HepG2 (cell line): ENCODE data around the gene POLR3H. TPM values are rescaled to one million over a fixed set of nuclear protein-coding genes. Genes with fewer than 3 reads are reported as not detected.
A peak's percentile ranks its signal among the peaks of the same experiment; 100 is the strongest.

Source experiments
- RBAK ChIP-seq: sonication (generic); formaldehyde crosslinking; IDR thresholded peaks from 2 replicates; pipeline ENCODE4 v1.5.1; 2020; ENCODE audit warnings: mild to moderate bottlenecking, missing genetic modification reagents
- RBFOX2 ChIP-seq: fragments of 200-400 bp; formaldehyde crosslinking; IDR thresholded peaks from 2 replicates; pipeline ENCODE4 v1.6.1; 2017; ENCODE audit warnings: low read depth, mild to moderate bottlenecking, low read length
- RCOR2 ChIP-seq: IDR thresholded peaks from 2 replicates; pipeline ENCODE4 v1.6.1; 2016; ENCODE audit warnings: missing biosample characterization, missing genetic modification reagents
- REPIN1 ChIP-seq: sonication (generic); formaldehyde crosslinking; IDR thresholded peaks from 2 replicates; pipeline ENCODE4 v1.8.0; 2022; ENCODE audit warnings: missing genetic modification reagents, low read depth, mild to moderate bottlenecking, borderline replicate concordance
- SIX1 ChIP-seq: sonication (generic); formaldehyde crosslinking; IDR thresholded peaks from 2 replicates; pipeline ENCODE4 v1.4.0; 2020; ENCODE audit warnings: missing genetic modification reagents, borderline replicate concordance
- ZBTB42 ChIP-seq: sonication (generic); formaldehyde crosslinking; IDR thresholded peaks from 2 replicates; pipeline ENCODE4 v1.5.0; 2020; ENCODE audit warnings: mild to moderate bottlenecking, missing genetic modification reagents
- ZFY ChIP-seq: sonication (generic); formaldehyde crosslinking; IDR thresholded peaks from 2 replicates; pipeline ENCODE4 v1.4.0; 2020; ENCODE audit warnings: missing genetic modification reagents
- ZNF17 ChIP-seq: sonication (generic); formaldehyde crosslinking; IDR thresholded peaks from 2 replicates; pipeline ENCODE4 v1.5.0; 2020; ENCODE audit warnings: mild to moderate bottlenecking, missing genetic modification reagents
- ZNF781 ChIP-seq: sonication (generic); formaldehyde crosslinking; IDR thresholded peaks from 2 replicates; pipeline ENCODE4 v1.5.1; 2020; ENCODE audit warnings: borderline replicate concordance, mild to moderate bottlenecking, missing genetic modification reagents; ENCODE audit errors: not compliant biosample characterization
- ZNF790 ChIP-seq: sonication (generic); formaldehyde crosslinking; IDR thresholded peaks from 2 replicates; pipeline ENCODE4 v1.8.0; 2022; ENCODE audit warnings: missing genetic modification reagents, mild to moderate bottlenecking, borderline replicate concordance
- ZSCAN25 ChIP-seq: sonication (generic); formaldehyde crosslinking; IDR thresholded peaks from 2 replicates; pipeline ENCODE4 v1.8.0; 2022; ENCODE audit warnings: mild to moderate bottlenecking, missing genetic modification reagents
- polyA plus RNA-seq, 8 experiments: library from polyadenylated mRNA; depleted of rRNA in 3 of 8; stranded (reverse) in 7 of 8; unstranded in 1 of 8; fragments of >200 nt; fragmentation: Illumina TruSeq in 4 of 8; extraction: Trizol in 4 of 8; gene quantifications; 2 replicates each; pipeline versions ENCODE4 v1.2.1 to v1.2.3, GENCODE V29; 2011 to 2016; ENCODE audit warnings: low read depth in 4 of 8, missing spikeins in 1 of 8, mixed read lengths in 1 of 8; ENCODE audit not compliant: insufficient read depth in 1 of 8
- total RNA-seq, 5 experiments: library from RNA; depleted of rRNA; stranded (reverse); fragments of >200 nt; fragmentation: Illumina TruSeq; extraction: Trizol; gene quantifications; 2 replicates each; pipeline ENCODE4 v1.2.3, GENCODE V29; 2016; ENCODE audit warnings: low read depth in 1 of 5
- TF ChIP-seq, protein P1 (sequence below): sonication (generic); formaldehyde crosslinking; IDR thresholded peaks from 2 replicates; pipeline ENCODE4 v1.4.0; 2020; ENCODE audit warnings: missing genetic modification reagents
- TF ChIP-seq, protein P2 (sequence below): sonication (generic); formaldehyde crosslinking; IDR thresholded peaks from 2 replicates; pipeline ENCODE4 v1.5.1; 2020; ENCODE audit warnings: missing genetic modification reagents, mild to moderate bottlenecking, borderline replicate concordance
- TF ChIP-seq, protein P3 (sequence below): sonication (generic); formaldehyde crosslinking; IDR thresholded peaks from 2 replicates; pipeline ENCODE4 v1.9.0; 2021; ENCODE audit warnings: mild to moderate bottlenecking, missing genetic modification reagents
- TF ChIP-seq, protein P4 (sequence below): sonication (generic); formaldehyde crosslinking; IDR thresholded peaks from 2 replicates; pipeline ENCODE4 v1.4.0; 2020; ENCODE audit warnings: mild to moderate bottlenecking, missing genetic modification reagents

POLR3H gene
- total and polyA plus RNA-seq, 2 of the 13 experiments (the other 11 are each of a cell fraction or from before 2014, with no cell fraction given): 10.3 to 28.6 TPM

DNA sequence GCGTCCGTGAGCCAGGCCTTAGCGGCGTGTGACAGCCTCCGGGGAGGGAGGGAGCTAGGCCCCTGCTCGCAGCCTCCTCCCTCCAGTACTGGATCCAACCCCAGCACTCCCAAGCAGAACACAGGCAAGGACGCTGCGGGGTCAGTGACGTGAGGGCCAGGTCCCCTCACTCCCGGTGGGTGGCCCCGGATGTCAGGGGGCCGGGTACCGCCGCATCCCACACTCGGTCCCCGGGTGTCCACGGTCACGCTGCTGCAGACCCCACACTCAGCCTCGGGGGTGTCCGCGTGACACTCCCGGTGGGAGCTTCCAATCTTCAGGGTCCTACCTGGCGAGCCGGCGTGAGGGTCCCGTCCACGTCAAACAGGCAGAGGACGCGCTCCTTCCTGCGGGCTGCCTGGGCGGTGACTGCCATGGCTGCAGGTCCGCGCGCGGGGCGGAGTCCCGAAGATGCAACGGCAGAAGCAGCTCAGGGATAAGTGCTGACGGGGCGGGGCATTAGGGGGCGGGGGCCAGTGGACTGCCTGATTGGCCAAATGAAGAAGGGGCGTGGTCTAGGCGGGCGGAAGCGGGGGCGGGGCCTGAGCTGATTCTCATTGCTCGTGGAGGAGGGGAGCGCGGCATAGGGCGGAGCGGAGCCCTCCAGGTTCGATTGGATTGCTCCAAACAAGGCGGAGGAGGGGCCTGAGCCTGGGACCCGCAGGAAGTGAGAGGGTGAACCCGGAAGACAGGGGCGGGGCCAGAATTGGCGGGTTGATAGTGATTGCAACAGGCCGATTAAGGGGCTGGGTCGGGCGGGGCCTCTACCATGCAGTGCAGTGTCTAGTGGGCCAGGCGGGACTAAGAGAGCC is 45.3 kb upstream of the POLR3H start, which contains the start of gene PMM1 (continued):
- TF ChIP-seq, protein P1, sequence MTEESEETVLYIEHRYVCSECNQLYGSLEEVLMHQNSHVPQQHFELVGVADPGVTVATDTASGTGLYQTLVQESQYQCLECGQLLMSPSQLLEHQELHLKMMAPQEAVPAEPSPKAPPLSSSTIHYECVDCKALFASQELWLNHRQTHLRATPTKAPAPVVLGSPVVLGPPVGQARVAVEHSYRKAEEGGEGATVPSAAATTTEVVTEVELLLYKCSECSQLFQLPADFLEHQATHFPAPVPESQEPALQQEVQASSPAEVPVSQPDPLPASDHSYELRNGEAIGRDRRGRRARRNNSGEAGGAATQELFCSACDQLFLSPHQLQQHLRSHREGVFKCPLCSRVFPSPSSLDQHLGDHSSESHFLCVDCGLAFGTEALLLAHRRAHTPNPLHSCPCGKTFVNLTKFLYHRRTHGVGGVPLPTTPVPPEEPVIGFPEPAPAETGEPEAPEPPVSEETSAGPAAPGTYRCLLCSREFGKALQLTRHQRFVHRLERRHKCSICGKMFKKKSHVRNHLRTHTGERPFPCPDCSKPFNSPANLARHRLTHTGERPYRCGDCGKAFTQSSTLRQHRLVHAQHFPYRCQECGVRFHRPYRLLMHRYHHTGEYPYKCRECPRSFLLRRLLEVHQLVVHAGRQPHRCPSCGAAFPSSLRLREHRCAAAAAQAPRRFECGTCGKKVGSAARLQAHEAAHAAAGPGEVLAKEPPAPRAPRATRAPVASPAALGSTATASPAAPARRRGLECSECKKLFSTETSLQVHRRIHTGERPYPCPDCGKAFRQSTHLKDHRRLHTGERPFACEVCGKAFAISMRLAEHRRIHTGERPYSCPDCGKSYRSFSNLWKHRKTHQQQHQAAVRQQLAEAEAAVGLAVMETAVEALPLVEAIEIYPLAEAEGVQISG (CRISPR knock-in tag): peak; percentile 11; the same call in 1 of the 2 replicates
- TF ChIP-seq ZFY (CRISPR knock-in tag) (peak; percentile 66), RBAK (CRISPR knock-in tag) (no peak), ZNF781 (CRISPR knock-in tag) (no peak), ZNF790 (peak; percentile 43; the same call in 1 of the 2 replicates), RCOR2 (no peak), ZNF17 (CRISPR knock-in tag) (no peak), RBFOX2 (peak; percentile 90), ZSCAN25 (CRISPR knock-in tag) (no peak), ZBTB42 (no peak), REPIN1 (CRISPR knock-in tag) (no peak), SIX1 (CRISPR knock-in tag) (no peak)
- TF ChIP-seq, protein P2, sequence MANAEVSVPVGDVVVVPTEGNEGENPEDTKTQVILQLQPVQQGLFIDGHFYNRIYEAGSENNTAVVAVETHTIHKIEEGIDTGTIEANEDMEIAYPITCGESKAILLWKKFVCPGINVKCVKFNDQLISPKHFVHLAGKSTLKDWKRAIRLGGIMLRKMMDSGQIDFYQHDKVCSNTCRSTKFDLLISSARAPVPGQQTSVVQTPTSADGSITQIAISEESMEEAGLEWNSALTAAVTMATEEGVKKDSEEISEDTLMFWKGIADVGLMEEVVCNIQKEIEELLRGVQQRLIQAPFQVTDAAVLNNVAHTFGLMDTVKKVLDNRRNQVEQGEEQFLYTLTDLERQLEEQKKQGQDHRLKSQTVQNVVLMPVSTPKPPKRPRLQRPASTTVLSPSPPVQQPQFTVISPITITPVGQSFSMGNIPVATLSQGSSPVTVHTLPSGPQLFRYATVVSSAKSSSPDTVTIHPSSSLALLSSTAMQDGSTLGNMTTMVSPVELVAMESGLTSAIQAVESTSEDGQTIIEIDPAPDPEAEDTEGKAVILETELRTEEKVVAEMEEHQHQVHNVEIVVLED (CRISPR knock-in tag): no peak
- TF ChIP-seq, protein P3, sequence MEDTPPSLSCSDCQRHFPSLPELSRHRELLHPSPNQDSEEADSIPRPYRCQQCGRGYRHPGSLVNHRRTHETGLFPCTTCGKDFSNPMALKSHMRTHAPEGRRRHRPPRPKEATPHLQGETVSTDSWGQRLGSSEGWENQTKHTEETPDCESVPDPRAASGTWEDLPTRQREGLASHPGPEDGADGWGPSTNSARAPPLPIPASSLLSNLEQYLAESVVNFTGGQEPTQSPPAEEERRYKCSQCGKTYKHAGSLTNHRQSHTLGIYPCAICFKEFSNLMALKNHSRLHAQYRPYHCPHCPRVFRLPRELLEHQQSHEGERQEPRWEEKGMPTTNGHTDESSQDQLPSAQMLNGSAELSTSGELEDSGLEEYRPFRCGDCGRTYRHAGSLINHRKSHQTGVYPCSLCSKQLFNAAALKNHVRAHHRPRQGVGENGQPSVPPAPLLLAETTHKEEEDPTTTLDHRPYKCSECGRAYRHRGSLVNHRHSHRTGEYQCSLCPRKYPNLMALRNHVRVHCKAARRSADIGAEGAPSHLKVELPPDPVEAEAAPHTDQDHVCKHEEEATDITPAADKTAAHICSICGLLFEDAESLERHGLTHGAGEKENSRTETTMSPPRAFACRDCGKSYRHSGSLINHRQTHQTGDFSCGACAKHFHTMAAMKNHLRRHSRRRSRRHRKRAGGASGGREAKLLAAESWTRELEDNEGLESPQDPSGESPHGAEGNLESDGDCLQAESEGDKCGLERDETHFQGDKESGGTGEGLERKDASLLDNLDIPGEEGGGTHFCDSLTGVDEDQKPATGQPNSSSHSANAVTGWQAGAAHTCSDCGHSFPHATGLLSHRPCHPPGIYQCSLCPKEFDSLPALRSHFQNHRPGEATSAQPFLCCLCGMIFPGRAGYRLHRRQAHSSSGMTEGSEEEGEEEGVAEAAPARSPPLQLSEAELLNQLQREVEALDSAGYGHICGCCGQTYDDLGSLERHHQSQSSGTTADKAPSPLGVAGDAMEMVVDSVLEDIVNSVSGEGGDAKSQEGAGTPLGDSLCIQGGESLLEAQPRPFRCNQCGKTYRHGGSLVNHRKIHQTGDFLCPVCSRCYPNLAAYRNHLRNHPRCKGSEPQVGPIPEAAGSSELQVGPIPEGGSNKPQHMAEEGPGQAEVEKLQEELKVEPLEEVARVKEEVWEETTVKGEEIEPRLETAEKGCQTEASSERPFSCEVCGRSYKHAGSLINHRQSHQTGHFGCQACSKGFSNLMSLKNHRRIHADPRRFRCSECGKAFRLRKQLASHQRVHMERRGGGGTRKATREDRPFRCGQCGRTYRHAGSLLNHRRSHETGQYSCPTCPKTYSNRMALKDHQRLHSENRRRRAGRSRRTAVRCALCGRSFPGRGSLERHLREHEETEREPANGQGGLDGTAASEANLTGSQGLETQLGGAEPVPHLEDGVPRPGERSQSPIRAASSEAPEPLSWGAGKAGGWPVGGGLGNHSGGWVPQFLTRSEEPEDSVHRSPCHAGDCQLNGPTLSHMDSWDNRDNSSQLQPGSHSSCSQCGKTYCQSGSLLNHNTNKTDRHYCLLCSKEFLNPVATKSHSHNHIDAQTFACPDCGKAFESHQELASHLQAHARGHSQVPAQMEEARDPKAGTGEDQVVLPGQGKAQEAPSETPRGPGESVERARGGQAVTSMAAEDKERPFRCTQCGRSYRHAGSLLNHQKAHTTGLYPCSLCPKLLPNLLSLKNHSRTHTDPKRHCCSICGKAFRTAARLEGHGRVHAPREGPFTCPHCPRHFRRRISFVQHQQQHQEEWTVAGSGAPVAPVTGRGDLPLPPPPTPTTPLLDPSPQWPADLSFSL: no peak
- TF ChIP-seq, protein P4, sequence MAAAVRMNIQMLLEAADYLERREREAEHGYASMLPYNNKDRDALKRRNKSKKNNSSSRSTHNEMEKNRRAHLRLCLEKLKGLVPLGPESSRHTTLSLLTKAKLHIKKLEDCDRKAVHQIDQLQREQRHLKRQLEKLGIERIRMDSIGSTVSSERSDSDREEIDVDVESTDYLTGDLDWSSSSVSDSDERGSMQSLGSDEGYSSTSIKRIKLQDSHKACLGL (CRISPR knock-in tag): peak; percentile 69; the same call in 1 of the 2 replicates
